Right ventricle myocardium superior (tissue), 1 donor: ENCODE data around the gene MMP10. TPM values are rescaled to one million over a fixed set of nuclear protein-coding genes. Genes with fewer than 3 reads are reported as not detected.
A peak's percentile ranks its signal among the peaks of the same experiment; 100 is the strongest.
"Not testable (repeated sequence)": the region's sequence is repeated elsewhere in the genome, so short reads cannot be mapped to it uniquely, and the experiment has no call there.

ENCODE experiments used
- ATAC-seq: fragments of 200-7000 bp; cut with Tn5 transposase; one replicate; pipeline ENCODE4 v1.9.1; 2020; ENCODE audit warnings: mild to moderate bottlenecking; ENCODE audit not compliant: poor library complexity
- DNase-seq: peaks from one replicate; pipeline ENCODE4 v3.0.0-alpha.2; 2020
- intact Hi-C: fragments of 100-400 bp; cut with DNase I; formaldehyde crosslinking; loops from one replicate; pipeline ENCODE4 v1.11.2; 2022
- total RNA-seq: library from RNA; stranded (reverse); fragmentation: NEBNext Ultra II Directional; extraction: Animal tissue kit (Norgen Biotek cat#: 25700); gene quantifications from one replicate; pipeline ENCODE4 v1.2.1, GENCODE V29; 2021
- donor health status: DM: no; HTN: yes; CAD: no; lungs with severe emphysema.

Gene MMP10
- total RNA-seq, 1 donor from 2014 or later = not detected

- intact Hi-C loops, ATAC-seq, DNase-seq: not testable (repeated sequence)
Observed at GRCh38 chr11:102746746-102747578, 33.5 kb downstream of the MMP10 start.

GRCh38 chr11:102734650-102735049, 45.8 kb downstream of the MMP10 start:
- DNase-seq = no peak
- ATAC-seq = no peak
- intact Hi-C loops = no loop called here

DNA sequence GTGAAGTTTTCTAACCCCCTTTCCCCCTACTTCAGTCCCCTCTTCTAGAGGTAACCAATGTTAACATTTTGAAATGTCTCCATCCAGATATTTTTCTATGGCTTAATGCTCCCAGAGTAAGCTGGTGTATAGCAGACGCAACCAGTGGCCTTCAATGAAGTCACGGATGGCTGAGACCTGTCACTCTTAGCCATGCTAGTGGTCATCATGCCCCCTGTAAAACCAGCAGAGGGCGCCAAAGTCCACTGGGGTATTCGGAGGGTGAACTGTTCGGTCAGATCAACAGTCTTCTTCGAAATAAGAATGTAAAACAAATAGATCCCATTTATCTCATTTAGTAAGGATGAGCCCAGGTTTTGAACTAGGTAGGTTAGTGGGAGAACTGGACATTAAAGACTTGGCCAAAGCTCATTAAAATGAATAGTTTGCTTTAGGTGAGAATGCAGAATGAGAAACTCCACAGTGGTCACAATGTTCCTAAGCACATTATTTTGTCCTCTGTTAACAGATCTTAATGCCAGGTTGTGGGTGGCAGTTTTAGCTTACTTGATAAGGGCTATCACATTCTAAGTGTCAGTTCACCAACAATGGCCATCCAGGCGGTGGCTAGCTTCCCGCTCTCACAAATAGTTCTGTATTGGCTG, 47.1 kb downstream of the MMP10 start:
- ATAC-seq = no peak
- intact Hi-C loops = no loop called here
- peak; percentile 62 for DNase-seq

DNA sequence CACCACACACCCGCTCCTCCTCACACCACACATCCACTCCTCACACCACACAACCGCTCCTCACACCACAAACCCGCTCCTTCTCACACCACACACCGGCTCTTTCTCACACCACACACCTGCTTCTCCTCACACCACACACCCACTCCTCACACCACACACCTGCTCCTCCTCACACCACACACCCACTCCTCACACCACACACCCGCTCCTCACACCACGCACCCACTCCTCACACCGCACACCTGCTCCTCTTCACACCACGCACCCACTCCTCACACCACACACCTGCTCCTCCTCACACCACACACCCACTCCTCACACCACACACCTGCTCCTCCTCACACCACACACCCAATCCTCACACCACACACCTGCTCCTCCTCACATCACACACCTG, 49.5 kb downstream of the MMP10 start:
- ATAC-seq, intact Hi-C loops, DNase-seq: not testable (repeated sequence)

DNA sequence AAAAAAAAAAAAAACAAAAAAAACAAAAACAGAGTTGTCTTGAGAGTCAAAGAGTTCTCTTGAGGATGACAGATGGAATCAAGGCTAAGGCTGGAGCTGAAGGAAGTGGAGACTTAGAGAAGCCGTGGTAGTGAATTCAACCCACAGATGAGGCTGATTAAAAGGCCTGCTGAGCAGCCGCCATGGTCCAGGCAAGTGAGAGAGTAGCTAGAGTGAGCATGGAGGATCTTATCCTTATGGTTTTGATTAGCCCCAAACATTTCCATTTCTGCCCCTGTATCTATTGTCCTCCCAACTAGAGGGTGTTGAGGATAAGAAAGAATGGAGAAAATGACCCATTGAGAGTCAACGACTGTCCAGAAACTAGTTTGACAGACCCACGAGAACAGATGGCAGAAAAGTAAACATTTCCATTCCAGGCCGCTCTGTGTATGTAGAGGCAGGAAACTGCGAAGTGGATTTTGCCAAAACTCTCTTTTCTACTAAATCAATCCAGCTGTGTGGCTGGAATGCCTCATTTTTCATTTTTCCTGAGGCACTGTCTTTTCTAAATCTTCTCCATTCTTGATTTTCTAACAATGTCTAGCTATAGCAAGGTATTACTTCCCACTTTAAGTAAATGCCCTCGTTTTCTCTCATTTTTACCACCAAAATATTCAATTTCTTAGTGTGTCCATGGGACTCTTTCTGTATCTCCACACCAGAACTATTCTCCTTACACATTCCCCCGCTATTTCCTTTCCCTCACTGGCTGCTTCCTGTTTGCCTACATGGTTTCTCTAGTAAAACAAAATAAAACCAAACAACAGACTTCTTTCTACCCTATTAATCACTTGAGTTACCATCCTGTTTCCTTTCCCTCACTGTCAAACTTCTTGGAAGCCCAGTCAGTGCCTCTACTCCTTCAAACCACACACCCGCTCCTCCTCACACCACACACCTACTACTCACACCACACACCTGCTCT, 50.3 kb downstream of the MMP10 start:
- DNase-seq = no peak
- intact Hi-C loops = no loop called here

DNA sequence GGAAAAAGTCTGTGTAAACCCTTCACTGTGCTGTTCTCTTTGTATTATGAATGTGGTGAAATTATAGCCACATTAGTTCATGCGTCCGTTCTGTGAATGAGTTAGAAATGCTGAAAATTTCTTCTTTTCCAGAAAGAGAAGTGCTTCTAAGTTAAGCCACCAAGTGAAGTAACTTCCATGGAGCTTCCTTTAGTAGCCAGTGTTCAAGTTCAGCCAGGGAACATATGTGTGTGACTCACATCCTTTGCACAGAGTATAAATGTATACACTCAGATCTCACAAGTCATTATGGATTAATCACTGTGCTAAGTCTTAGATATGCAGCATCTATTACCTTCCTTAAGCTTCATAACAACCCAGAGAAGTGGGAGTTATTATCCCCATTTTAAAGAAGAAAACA, 52.5 kb downstream of the MMP10 start:
- intact Hi-C loops = no loop called here
- no peak for DNase-seq
- no peak for ATAC-seq

More for the DNA sequence above, 50.3 kb downstream of the MMP10 start:
- no peak for ATAC-seq

DNA sequence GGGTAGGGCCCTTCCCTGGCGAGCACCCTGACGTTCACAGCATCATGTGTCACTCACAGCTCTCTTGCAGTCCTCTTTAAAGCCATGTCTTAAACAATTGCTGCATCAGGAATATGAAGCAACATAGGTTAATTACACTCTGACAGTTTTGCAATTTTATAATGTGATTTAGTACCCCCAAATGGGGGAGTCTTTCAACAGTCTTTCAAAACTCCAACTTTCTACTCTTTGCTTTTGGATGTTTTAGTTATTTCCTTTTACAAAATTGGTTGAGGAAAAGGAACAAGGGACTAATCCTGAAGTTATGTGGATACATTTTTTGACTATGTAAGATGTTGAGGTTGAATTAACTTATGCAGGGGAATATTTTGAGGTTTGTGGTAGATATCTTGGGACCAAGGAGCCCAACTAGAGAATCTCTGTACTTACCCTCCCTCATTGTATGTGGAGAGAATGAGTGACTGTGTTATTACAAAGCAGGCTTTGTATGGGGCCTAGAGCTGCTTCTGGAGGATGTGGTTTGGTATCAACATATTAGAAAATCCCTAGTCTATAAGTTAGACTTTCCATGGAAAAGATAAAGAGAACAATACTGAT, 55.4 kb downstream of the MMP10 start, which contains the start of gene MMP8:
Gene MMP8, minus strand, starts transcription at position 51 of the 597 bp plus-strand sequence. CDS start 99 bp downstream, outside the sequence.
- intact Hi-C loops = no loop called here
- DNase-seq (no peak), ATAC-seq (no peak)

GRCh38 chr11:102722821-102723220, 57.6 kb downstream of the MMP10 start:
- intact Hi-C loops = no loop called here
- ATAC-seq (no peak), DNase-seq (no peak)

Other genes with a start within 250 kb of the MMP10 start
- not detected for gene MMP7, start 249.9 kb downstream of the MMP10 start, total RNA-seq
- gene MMP20, start 155.3 kb downstream of the MMP10 start, total RNA-seq = not detected
- gene MMP27, start 74.9 kb downstream of the MMP10 start, total RNA-seq = not detected
- not detected for gene MMP8, start 55.7 kb downstream of the MMP10 start, total RNA-seq
- not detected for gene MMP1, start 17.5 kb upstream of the MMP10 start, total RNA-seq
- gene MMP3, start 63.0 kb upstream of the MMP10 start, total RNA-seq = not detected
- not detected for gene MMP12, start 94.4 kb upstream of the MMP10 start, total RNA-seq
- not detected for gene MMP13, start 175.1 kb upstream of the MMP10 start, total RNA-seq